ENCODE data around the gene TMEM178A. TPM values are rescaled to one million over a fixed set of nuclear protein-coding genes. Genes with fewer than 3 reads are reported as not detected.

TMEM178A gene
- total RNA-seq, 2 donors from 2014 or later: 0.49 to 1.0 TPM

DNA sequence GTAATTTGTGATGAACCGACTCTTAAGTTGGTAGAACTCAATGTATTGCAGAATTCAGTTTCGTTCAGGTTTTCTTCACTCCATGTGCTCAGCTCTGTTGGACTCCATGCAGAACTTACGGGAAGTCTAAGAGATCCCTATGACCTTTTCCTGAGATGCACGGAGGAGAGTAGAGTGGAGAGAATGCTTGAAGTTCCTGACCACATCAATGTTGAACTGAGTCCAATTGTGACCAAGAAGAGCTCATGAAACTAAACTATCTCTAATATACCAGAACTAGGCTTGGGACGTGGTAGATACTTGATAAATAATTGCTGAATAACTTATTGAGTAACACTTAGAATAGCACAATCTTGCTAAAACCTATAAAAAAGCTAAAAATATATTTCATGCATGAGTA lies 47.2 kb downstream of the TMEM178A start:
- Histone ChIP-seq H3K27me3 (no peaks in the 10 kb centered on the region), H3K4me3 (no peak overlapping the region), H3K4me1 (no peaks in the 10 kb centered on the region), H3K9ac (ENCODE audit: low read depth in 2 of 2, low read length in 2 of 2) (no peak overlapping the region), H3K36me3 (no peaks in the 10 kb centered on the region), H3K9me3 (no peaks in the 10 kb centered on the region), H3K27ac (no peak overlapping the region)
- no peak for TF ChIP-seq CTCF (IDR thresholded peaks at IDR 0.05)
- intact Hi-C loops (cut with DNase I): no loop called here
- no peak for DNase-seq

DNA sequence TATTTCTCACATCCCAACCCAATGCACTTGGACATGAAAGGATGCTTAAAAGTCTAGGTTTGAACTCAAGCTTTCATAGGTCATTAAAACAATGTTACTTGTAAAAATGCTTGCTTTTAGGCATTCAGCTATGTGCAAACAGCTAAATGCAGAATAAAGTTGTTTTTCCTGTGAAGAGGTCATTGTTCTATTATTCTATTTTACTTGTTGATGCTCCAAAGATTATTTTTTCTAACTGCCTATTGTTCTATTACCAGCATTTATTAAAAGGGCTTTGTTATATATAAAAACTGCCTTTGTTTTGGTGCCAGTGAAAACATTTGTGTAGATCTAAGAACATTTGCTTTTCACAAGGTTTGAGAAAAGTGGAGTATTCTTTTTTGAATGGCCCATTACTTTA lies 49.4 kb downstream of the TMEM178A start:
- no peaks in the 10 kb centered on the region for H3K36me3 ChIP-seq
- H3K4me3 ChIP-seq: no peak overlapping the region
- H3K27ac ChIP-seq: no peak overlapping the region
- H3K27me3 ChIP-seq: no peaks in the 10 kb centered on the region
- intact Hi-C loops (cut with DNase I): no loop called here
- no peaks in the 10 kb centered on the region for H3K4me1 ChIP-seq
- no peak overlapping the region for H3K9ac ChIP-seq (ENCODE audit: low read depth in 2 of 2, low read length in 2 of 2)
- no peak for DNase-seq
- H3K9me3 ChIP-seq: no peaks in the 10 kb centered on the region
- TF ChIP-seq CTCF (IDR thresholded peaks at IDR 0.05): no peak

GRCh38 chr2:39715822-39716221 lies 50.1 kb downstream of the TMEM178A start:
- no peaks in the 10 kb centered on the region for H3K36me3 ChIP-seq
- no peak overlapping the region for H3K4me3 ChIP-seq
- DNase-seq: no peak
- no peaks in the 10 kb centered on the region for H3K27me3 ChIP-seq
- no peak overlapping the region for H3K9ac ChIP-seq (ENCODE audit: low read depth in 2 of 2, low read length in 2 of 2)
- no peaks in the 10 kb centered on the region for H3K4me1 ChIP-seq
- intact Hi-C loops (cut with DNase I): no loop called here
- H3K9me3 ChIP-seq: no peaks in the 10 kb centered on the region
- no peak for TF ChIP-seq CTCF (IDR thresholded peaks at IDR 0.05)
- no peak overlapping the region for H3K27ac ChIP-seq

DNA sequence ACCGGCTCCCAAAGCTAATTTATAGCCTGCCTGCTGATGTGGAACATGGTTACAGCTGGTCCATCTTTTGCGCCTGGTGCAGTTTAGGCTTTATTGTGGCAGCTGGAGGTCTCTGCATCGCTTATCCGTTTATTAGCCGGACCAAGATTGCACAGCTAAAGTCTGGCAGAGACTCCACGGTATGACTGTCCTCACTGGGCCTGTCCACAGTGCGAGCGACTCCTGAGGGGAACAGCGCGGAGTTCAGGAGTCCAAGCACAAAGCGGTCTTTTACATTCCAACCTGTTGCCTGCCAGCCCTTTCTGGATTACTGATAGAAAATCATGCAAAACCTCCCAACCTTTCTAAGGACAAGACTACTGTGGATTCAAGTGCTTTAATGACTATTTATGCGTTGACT lies 51.4 kb downstream of the TMEM178A start:
- TF ChIP-seq CTCF (IDR thresholded peaks at IDR 0.05): no peak
- intact Hi-C loops (cut with DNase I): no loop called here
- no peak overlapping the region for H3K9ac ChIP-seq (ENCODE audit: low read depth in 2 of 2, low read length in 2 of 2)
- DNase-seq: no peak
- H3K27me3 ChIP-seq: no peaks in the 10 kb centered on the region
- no peak overlapping the region for H3K27ac ChIP-seq
- H3K36me3 ChIP-seq: no peaks in the 10 kb centered on the region
- no peaks in the 10 kb centered on the region for H3K4me1 ChIP-seq
- H3K4me3 ChIP-seq: no peak overlapping the region
- no peaks in the 10 kb centered on the region for H3K9me3 ChIP-seq

DNA sequence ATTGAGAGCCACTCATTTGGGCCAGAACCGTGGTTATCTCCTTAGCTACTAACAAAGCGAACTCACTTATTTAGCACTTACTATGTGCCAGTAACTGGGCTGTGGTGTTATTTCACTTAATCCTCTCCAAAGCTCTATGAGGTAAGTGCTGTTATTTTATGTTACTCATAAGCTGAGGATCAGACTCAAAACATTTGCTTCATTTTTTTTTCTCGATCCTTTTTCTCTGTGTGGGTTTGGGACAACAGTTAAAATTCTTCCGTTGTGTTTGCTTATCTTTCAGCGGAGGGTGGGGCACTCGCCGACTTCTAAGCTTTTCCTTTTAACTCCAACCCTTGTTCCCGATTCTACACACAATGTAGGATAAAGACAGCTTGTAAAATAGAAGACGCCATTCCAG lies 52.8 kb downstream of the TMEM178A start:
- no peak overlapping the region for H3K27ac ChIP-seq
- H3K9ac ChIP-seq (ENCODE audit: low read depth in 2 of 2, low read length in 2 of 2): no peak overlapping the region
- H3K4me3 ChIP-seq: no peak overlapping the region
- H3K36me3 ChIP-seq: no peaks in the 10 kb centered on the region
- H3K9me3 ChIP-seq: no peaks in the 10 kb centered on the region
- intact Hi-C loops (cut with DNase I): no loop called here
- TF ChIP-seq CTCF (IDR thresholded peaks at IDR 0.05): no peak
- no peaks in the 10 kb centered on the region for H3K27me3 ChIP-seq
- no peaks in the 10 kb centered on the region for H3K4me1 ChIP-seq
- DNase-seq: no peak

GRCh38 chr2:39719317-39719716 lies 53.6 kb downstream of the TMEM178A start:
- intact Hi-C loops (cut with DNase I): no loop called here
- Histone ChIP-seq H3K9me3 (no peaks in the 10 kb centered on the region), H3K4me1 (no peaks in the 10 kb centered on the region), H3K9ac (ENCODE audit: low read depth in 2 of 2, low read length in 2 of 2) (no peak overlapping the region), H3K27me3 (no peaks in the 10 kb centered on the region), H3K4me3 (no peak overlapping the region), H3K36me3 (no peaks in the 10 kb centered on the region), H3K27ac (no peak overlapping the region)
- TF ChIP-seq CTCF (IDR thresholded peaks at IDR 0.05): no peak
- DNase-seq: no peak
